ENCODE results near the gene PA2G4.

The PA2G4 gene

DNA sequence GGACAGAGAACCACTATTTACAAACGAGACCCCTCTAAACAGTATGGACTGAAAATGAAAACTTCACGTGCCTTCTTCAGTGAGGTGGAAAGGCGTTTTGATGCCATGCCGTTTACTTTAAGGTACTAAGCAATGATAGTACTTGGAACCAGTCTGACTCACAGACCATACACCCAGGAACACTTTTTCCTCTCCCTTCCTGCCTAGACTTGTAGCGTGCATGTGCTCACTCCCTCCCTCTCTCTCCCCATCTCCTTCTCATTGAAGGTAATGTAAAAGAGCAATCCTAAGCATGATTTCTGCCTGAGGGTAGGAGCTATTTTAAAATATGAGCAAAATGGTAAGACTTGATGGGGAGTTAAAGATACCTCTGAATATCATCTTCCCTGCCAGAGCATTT is 6.2 kb downstream of the PA2G4 start:
- peak overlapping the region; percentile 13 for H3K27ac ChIP-seq
- no peak for TF ChIP-seq ZFX (IDR thresholded peaks at IDR 0.05; ENCODE audit: borderline replicate concordance)
- TF ChIP-seq, protein P1, sequence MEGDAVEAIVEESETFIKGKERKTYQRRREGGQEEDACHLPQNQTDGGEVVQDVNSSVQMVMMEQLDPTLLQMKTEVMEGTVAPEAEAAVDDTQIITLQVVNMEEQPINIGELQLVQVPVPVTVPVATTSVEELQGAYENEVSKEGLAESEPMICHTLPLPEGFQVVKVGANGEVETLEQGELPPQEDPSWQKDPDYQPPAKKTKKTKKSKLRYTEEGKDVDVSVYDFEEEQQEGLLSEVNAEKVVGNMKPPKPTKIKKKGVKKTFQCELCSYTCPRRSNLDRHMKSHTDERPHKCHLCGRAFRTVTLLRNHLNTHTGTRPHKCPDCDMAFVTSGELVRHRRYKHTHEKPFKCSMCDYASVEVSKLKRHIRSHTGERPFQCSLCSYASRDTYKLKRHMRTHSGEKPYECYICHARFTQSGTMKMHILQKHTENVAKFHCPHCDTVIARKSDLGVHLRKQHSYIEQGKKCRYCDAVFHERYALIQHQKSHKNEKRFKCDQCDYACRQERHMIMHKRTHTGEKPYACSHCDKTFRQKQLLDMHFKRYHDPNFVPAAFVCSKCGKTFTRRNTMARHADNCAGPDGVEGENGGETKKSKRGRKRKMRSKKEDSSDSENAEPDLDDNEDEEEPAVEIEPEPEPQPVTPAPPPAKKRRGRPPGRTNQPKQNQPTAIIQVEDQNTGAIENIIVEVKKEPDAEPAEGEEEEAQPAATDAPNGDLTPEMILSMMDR (IDR thresholded peaks at IDR 0.05) = no peak

DNA sequence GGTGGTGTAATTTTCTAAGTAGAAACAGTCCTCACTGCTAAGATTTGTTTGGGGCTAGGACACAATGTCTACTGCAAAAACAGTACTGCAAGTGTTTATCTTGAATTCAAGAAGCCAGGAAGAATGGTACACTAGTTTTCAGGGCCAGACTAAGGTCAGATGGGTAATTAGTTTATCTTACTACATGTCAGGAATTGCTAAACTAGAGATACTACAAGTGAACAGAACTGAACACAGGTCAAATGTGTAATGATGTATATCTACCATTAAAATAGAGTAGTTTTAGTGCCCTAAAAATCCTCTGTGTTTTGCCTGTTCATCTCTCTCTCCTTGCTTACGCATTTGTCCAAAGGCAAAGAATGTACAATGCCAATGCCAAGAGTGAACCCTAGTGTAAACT is 9.7 kb downstream of the PA2G4 start:
- peak overlapping the region; percentile 99 for H3K27ac ChIP-seq
- TF ChIP-seq ZFX (IDR thresholded peaks at IDR 0.05; ENCODE audit: borderline replicate concordance) = no peak
- TF ChIP-seq, protein P1 (IDR thresholded peaks at IDR 0.05) = no peak

DNA sequence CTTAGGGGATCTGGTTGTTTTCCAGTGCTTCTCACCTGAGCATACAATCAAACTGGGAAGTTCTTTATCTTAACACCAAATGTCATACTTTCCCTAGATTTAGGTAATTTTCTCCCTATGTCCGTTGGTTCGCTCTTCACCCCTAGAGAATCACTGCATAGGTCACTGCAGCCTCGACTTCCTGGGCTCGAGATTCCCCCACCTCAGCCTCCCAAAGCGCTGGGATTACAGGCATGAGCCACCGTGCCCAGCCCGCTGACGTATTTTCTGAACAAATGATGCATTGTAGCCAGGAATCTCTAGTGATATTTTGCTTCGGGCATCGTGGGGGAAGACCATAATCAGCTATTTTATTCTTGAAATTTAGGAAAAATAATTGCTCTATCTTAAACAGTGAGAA is 11.0 kb downstream of the PA2G4 start:
- TF ChIP-seq ZFX (IDR thresholded peaks at IDR 0.05; ENCODE audit: borderline replicate concordance) = no peak
- TF ChIP-seq, protein P1 (IDR thresholded peaks at IDR 0.05) = no peak
- H3K27ac ChIP-seq = peak overlapping the region; percentile 99

DNA sequence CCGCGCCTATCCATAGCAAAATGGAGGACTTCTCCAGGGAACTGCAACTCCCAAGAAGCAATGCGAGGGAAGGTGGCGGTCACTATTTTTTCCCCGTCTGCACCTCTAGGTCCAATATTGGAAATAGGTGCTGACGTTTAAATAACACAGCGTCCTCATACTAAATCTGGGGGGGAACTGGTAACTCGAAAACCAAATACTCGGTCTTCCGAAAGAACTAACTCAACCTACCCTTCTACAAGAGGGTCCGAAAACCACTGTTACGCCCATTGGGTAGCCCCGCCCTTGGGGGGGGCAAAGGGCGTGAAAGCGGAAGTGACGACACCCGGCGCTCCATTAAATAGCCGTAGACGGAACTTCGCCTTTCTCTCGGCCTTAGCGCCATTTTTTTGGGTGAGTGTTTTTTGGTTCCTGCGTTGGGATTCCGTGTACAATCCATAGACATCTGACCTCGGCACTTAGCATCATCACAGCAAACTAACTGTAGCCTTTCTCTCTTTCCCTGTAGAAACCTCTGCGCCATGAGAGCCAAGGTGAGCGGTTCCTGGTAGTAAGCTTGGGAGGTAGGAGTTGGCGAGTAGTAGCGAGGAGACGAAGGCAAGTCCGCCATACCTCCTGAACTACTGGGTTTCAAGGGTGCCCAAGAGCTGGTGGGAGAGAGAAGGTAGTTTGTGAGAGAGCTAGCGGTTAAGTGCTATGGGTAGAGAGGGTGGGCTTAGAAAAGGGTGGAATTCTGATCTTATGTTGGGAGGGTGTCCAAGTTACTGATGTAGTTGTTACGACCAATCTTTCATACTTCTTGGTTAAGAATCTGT is 12.1 kb downstream of the PA2G4 start, which contains the start of gene RPL41:
TSS of gene RPL41 (plus strand) at position 367 of the 815 bp plus-strand sequence.
- TF ChIP-seq, protein P1 (IDR thresholded peaks at IDR 0.05) = no peak
- TF ChIP-seq ZFX (IDR thresholded peaks at IDR 0.05; ENCODE audit: borderline replicate concordance) = no peak
- H3K27ac ChIP-seq = peak within 1 kb of the TSS; percentile 99

DNA sequence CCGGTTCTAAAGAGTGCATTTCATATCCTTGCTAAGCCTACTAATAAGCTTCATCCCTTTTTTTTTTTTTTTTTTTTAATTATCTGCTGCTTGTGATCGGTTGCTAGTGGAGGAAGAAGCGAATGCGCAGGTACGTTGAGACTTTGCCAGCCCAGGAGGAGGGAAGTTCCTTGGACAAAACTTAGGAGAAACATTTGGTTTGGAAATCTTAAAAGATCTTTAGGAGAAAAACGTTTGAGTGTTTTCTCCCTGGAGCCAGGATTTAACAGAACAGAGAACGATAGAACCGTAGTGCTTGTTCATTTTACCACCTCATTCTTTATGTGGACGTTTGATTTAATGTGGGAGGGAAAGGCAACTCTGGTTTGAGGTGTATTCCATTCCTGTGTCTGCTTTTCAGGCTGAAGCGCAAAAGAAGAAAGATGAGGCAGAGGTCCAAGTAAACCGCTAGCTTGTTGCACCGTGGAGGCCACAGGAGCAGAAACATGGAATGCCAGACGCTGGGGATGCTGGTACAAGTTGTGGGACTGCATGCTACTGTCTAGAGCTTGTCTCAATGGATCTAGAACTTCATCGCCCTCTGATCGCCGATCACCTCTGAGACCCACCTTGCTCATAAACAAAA is 12.8 kb downstream of the PA2G4 start:
- H3K27ac ChIP-seq = peak overlapping the region; percentile 99

DNA sequence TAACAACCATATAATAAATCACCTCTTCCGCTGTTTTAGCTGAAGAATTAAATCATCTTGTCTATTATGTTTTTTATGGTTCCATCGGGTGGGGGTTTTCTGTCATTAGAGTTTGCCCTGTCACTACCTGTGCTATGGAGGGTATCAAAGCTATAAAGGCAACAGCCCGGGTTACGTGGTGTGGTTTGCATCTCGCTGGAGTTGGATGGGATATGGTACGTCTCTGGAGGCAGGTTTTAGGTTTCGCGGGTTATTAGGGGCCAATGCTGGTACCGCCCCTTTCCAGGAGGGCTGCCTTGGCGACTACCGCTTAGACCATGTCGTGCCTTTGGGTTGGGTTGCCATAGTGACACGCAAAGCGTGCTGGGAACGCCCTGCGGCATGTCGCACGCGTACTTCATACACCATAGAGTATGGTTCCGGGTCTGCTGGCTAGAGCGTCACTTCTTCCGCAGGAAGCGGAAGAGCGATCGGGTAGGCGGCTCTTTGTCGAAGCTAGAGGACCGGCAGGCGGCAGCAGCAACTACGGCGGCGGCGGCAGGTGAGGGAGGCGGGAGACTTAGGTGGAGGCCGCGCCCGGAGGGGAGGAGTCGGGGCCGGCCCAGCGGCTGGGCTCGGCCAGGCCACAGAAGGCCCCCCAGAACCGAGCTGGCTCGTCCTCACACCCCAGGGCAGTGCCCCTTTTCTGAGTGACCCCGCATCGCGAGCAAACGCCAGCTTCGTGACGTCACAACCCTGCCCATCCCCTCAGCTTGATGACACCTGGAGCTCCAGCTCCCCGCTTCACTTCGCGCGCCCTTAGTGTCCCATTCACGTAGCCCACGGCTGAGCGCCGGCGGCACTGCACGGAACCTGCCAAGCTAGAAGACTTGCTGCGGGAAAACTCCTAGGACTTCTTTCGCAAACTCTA is 13.7 kb downstream of the PA2G4 start, which contains the start of gene ZC3H10:
TSS of gene ZC3H10 (plus strand) at position 489 of the 910 bp plus-strand sequence. CDS start 2,297 bp downstream, outside the sequence.
- TF ChIP-seq, protein P1 (IDR thresholded peaks at IDR 0.05) = peak; percentile 86
- no peak for TF ChIP-seq ZFX (IDR thresholded peaks at IDR 0.05; ENCODE audit: borderline replicate concordance)
- H3K27ac ChIP-seq = peak within 1 kb of the TSS; percentile 99

DNA sequence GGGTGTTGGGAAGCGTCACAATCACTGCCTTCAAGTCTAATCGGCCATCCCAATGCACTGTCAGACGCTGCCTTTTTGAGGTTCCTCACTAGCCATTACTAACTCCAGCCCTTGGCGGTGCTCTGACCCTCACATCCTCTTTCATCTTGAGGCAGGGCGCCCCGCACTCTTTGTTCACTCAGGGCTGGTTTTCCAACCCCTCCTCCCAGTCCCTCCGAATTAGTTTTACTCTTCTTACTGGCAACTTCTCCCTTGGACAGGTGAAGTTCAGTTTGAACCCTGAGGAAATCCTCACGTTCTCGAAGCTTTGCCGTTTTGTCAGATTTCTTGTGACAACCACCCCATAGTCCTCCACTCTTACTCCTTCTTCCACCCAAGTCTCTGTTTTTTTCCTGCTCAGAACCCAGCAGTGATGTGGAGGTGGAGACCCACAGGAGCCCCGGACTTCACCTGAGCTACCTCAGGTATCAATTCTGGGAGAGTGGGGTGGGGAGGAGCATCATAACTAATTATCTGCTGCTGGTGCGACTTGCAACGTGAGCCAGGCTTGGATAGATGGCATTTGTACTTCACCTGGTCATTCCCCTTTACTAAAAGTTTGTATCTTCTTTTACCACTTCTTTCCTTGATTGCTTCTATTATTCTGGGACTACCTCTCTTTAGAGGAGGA is 14.5 kb downstream of the PA2G4 start:
- TF ChIP-seq, protein P1 (IDR thresholded peaks at IDR 0.05) = no peak
- no peak for TF ChIP-seq ZFX (IDR thresholded peaks at IDR 0.05; ENCODE audit: borderline replicate concordance)

More for the DNA sequence above, 14.5 kb downstream of the PA2G4 start:
- peak overlapping the region; percentile 99 for H3K27ac ChIP-seq
